Activated effector memory CD4-positive, alpha-beta T cell treated with Interleukin-2 at 50 U/mL for 16 hours (primary cell): ENCODE measurements around the gene TOR4A.

Experiments
- DNase-seq: peaks from one replicate; pipeline ENCODE4 v3.0.0-alpha.2; 2020

Gene TOR4A

DNA sequence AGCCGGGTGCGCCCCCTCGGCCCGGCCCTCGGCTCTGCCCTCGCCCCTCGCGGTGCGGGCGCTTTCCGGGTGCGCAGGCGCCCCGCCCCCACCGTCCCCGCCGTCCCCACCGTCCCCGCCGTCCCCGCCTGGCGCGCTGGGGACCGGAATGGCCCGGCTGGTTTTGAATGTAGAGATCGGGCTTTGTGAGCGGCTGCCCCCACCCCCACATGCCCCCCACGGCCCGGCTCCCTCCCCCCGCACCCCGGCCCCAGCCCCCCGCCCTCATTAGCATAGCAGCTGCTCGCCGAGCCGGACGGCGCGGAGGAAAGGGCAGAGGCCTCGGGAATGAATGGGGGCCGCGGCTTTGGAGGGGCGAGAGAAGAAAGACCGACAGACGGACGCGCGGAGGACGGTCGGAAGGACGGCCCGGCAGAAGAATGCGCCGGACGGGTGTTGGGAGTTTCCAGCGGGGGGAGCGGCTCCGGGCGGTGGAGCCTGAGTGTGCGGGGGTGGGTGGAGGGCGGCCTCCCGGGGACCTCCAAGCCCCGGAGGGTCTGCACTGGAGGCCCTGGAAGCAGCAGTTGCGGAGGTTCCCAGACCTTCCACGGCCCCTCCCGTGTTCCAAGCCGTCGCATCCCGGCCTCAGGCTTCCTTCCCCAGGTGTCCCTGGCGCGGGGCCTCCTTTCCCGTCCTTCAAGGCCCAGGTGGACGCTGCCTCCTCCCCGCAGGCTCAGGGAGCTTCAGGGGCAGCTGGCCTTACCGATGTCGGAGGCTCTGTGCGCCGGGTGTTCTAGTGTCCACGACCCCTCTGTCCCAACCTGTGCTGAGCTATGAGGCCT, 18.5 kb downstream of the TOR4A start:
- DNase-seq = no peak

DNA sequence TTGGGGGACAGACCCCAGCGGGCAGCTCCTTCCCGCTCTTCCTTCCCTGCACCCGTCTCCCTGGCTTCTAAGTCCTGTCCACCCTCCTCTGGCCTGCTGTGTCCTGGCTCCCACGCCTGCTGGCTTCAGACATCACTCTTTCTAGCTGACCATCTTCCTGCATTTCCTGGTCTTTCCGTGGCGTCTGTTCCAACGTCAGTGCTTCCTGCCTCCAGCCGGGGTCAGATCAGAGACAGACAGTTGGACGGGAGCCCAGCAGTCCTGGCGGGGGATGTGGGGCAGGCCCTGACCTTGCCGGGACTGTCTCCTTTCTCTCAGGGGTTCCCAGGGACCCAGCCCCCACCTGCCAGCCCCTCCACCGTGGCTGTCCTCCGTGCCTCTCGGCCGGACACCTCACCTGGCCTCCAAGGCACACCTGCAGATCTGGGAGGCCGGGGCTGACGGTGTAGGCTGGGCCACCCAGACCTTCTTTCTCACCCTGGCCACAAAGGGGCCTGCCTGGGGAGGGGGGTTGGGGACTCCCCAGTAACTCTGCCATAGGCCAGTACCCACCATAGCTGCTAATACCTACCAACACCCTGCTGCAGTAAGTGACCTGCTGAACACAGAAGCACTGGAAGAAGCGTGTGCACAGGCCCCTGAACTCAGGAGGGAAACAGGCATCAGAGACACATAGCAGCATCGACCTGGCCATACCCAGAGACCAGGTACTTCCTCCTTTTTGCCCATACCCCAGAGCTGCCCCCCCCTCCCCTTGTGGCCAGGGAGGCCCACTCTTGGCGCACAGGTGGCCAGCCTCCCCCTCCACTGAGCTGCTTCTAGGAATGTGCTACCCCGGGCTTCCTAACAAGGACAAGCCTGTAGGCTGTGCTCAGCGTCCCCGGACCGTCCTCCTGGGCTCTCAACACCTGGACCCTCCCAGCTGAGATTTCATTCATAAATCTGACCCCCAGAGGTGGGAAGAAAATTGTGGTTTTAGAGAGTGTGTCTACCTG, 19.4 kb downstream of the TOR4A start:
- no peak for DNase-seq

DNA sequence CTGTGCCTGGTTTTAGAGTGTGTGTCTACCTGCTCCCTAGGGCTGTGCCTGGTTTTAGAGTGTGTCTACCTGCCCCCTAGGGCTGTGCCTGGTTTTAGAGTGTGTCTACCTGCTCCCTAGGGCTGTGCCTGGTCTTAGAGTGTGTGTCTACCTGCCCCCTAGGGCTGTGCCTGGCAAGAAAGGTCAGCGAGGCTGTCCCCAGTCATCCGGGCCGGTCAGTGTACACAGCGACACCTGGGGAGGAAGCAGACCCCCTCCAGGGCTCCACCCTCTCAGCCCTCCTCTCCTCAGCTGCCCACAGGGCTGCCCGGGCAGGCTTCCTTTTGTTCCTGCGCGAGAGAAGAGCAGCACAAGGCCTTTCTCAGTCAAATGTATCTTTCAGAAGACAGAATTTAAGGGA, 20.4 kb downstream of the TOR4A start:
- DNase-seq = no peak

DNA sequence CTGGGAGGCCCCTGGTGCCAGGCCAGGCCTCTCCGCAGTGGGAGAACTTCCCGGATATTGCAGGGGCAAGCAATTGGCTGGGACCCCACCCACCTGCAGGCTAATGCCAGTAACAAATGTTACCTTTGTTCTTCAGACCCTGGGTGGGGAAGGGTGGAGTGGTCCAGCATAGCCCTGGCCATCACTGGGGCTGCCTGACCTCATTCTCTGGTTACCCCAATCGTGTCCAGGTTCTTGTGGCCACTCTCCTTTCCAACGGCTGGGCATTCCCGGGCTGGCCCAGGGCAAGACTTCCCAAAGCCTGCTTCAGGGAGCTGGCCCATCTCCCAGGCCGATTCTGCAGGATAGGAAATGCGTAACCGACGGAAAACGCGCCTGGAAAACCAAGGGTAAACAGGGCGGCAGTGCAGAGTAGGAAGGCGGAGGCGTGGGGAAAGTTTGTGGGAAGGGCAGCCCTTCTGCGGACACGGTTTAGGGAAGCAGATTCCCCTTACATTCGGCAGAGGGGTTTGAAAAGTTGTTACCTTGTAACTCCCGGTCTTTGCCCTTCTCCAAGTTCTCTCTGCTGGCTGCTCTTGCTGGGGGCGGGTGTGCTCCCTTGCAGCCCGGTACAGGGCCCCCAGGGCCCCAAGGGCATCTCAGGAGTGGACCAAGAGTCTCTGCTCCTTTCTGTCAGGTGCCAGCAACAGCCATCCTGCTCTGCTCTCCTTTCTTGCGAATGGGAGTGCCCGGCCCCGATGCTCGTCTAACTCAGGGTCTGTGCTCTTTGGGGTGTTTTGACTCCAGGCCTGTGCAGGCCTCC, 21.1 kb downstream of the TOR4A start:
- no peak for DNase-seq

DNA sequence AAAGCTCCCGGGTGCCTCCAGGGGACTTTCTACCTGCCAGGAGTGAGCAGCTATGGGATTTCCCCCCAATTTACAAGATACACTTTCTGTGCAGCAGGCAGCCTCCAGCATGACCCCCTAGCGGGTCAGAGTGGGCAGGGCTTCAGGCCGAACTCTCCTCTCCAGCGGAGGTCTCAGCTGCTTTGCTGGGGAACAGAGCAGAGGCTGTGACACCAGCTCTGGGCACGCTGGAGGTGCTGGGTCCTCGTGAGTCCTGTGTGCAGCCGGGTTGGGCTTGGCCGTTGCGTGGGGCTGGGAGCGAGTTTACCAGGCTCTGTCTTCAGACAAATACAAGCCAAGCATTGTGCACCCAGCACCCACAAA, 21.7 kb downstream of the TOR4A start:
- no peak for DNase-seq

DNA sequence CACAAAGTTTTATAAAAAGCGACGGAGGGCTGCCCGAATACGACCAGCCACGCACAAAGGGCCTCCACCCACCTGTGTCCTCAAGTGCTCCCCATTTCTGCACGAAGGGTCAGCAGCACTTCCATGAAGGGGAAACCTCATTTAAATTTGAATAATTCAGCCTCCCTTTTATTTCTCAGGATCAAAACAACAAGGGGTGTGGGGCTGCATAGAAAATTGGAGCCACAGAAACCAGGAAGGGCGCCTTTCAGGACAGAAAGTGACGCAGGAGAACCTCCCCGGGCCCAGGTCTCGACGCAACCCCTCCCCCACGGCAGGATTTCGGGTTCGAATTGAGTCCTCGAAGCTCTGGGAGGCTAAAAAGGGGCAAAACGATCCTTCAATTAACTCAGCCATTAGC, 22.4 kb downstream of the TOR4A start:
- DNase-seq = no peak

DNA sequence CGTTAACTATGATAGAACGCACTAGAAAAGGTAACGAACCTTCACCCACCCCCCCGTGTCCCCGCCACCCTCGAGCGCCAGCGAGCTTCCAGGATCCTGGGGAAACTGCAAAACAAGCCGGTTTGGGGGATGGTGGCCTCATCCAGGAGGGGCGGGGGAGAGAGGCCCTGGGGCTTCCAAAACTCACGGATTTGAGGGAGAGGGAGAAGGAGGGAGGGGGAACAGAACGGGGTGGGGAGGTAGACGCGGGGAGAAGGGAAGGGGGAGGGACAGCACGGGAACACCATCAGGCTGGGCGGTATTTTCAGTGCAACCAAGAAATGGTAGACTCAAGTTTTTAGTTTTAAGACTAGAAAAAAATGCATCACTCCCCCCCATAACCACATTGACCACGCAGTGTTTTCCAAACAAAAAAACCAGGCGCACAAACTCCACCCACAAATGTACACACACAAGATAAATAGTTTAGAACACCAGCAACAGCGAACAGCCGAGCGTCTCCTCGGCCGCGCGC, 23.1 kb downstream of the TOR4A start:
- no peak for DNase-seq

DNA sequence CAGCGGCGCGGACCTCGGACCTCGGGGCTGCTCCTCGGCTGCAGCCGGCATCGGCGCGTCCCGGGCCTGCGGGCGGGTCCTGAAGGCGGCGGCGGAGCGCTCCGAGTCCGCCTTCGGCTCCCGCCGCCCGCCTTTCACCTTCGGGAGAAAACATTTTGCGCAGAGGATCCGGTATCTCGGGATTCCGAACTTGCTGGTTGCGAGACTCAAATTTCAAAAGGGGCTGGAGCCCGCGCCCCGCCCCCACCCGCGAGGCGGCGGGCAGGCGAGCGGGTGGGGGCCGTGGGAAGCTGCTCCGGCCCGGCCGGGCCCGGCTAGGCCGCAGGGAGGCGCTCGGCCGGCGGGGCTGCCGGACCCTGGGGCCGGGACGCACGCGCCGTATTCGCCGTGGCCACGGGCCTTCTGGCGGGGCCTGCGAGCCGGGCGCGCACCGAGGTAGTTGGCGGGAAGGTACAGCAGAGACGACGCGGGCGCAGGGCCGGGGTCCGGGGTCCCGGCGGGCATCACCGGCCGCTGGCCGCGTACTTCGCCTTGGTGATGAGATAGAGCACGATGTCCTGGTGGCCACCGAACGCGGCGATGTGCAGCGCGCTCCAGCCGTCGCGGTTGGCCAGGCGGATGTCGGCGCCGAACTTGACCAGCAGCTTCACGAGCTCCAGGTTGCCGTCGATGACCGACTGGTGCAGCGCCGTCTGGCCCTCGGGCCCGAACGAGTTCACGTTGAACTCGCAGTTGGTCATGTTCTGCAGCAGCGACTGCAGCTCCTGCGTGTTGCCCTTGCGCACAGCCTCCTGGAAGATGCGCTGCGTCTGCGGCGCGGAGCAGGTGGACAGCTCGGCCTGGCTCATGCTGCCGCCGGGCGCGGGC, 23.8 kb downstream of the TOR4A start:
- no peak for DNase-seq

DNA sequence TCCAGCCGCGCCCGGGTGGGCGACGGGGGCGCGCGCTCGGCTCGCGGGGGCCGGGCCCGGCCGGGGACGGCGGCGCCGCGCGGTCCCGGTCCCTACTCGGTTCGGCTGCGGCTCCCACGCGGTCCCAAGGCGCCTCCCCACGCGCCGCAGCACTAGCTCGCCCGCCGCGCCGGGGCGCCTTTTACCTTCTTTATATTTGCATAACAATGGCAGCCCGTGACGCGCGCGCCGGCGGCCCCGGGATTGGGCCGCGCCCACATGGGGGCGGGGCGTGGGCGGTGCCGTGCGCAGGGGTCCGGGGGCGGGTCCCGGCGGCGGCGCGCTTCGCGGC, 24.6 kb downstream of the TOR4A start, which contains the start of gene NRARP:
NRARP (minus strand) TSS at position 154 of the 331 bp plus-strand sequence. CDS start 343 bp downstream, outside the sequence.
- DNase-seq = peak; percentile 83

DNA sequence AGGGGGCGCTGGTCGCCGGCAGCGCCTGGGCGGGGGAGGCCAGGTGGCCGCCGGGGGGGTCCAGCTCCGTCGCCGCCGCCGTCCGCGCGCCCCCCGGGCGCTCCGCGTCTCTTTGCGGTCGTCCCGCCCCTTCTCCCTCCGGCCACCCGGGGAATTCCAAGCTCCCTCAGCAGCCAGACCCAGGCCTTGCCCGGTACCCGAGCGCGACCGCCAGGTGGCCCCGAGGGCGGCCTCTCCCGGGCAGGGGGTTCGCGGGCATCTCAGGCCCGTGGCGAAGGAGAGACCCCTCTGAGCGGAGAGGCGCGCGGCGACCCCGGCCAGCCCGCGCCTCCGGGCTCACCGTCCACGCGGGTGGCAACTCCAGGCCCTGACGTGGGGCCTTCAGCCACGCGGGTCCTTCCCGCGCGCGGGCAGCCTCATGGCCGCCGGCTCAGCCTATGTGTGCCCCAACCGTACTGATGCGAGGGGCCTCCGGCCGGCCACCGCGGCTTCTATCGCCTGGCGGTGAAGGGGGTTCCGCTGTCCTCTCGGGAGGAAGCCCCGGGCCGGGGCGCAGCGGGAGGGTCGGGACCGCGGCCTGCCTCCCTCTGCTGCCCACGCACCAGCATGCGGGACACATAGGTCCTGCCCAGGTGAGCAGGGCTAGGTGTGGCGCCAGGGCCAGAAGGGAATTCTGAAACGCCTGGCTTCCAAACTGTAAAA, 25.1 kb downstream of the TOR4A start:
- no peak for DNase-seq

DNA sequence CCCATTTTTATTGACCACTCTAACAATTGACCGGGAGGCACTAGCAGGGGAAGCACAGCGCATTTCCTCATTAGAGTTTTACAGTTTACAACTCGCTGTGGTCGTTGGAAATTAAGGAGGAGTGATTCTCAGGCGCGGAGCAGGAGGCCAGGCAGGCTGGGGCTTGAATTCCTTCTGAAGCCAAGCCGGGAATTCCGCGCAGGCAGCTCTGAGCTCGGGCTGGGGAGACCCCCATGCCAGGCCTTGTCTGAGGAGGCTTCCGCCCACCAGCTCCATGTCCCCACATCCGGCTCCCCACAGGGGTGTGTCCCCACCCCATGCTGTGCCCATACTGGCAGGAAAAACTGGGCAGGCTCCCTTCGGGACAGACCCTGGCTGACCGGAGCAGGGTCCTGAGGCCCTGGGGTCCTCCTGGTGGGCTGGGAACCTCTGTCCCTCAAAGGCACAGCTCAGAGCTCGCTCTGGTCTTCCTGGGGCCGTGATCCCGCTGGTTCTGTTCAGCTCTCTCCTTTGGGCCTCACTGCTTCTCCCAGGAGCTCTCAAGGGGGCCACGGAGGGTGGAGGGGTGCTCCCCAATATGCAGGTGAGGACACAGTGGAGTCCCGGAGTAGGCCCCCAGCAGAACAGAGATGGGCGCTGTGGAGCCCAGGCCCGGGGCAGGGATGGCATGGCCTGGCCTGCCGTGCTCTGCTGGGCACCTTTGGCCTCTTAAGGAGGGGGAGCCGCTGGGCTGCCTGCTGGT, 25.8 kb downstream of the TOR4A start:
- no peak for DNase-seq

DNA sequence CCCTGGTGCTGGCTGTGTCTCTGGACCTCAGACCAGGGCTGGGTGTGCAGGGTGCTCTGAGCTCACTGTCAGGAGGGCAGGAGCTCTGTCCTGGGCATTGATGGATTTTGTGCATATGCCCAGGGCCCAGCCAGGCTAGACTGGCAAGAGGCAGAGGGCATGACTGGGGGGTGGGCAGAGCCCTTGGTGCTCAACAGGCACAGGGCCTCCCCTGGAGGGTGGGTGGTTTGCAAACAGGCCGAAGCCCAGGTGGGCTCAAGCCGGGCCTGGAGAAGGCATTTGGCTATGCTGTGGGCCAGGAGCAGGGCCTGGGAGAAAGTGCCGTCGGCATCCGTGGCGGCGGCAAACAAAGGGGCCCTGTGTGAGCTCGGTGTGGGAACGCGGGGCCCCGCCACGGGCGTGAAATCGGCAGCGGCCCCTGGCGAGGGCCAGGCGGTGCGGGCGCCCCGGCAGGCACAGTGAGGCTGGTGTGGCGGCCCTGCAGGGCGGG, 26.4 kb downstream of the TOR4A start:
- no peak for DNase-seq

DNA sequence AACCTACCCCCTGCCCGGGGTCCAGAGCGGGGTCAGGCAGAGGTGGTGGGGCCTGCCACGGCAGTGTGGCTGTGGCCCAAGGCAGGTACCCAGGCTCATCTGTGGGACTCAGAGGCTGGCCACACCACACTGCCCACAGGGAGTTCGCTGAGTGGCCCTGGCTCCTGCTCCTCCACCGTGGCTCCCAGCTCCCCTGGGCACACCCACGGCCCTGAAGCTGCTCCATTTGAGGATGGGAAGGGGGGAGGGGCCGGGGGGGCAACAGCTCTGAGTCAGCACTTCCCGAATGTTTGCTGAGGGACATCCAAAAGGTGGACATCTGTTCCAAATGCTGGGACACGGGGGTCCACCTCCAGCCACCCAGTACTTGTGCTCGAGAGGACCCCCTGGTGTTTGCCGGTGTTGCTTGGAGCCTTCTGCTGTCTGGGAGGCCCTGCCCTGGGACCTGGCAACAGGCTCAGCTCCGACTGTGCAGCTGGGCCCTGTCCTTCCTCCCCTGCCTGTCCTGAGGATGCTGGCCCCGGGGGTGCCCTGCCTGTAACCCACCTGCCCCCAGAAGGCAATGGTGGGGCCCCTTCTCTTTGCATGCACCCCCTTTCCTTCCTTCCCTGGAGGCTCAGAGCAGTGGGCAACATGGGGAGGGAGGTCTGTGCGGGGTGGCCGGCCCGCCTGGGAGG, 27.0 kb downstream of the TOR4A start:
- DNase-seq = no peak

DNA sequence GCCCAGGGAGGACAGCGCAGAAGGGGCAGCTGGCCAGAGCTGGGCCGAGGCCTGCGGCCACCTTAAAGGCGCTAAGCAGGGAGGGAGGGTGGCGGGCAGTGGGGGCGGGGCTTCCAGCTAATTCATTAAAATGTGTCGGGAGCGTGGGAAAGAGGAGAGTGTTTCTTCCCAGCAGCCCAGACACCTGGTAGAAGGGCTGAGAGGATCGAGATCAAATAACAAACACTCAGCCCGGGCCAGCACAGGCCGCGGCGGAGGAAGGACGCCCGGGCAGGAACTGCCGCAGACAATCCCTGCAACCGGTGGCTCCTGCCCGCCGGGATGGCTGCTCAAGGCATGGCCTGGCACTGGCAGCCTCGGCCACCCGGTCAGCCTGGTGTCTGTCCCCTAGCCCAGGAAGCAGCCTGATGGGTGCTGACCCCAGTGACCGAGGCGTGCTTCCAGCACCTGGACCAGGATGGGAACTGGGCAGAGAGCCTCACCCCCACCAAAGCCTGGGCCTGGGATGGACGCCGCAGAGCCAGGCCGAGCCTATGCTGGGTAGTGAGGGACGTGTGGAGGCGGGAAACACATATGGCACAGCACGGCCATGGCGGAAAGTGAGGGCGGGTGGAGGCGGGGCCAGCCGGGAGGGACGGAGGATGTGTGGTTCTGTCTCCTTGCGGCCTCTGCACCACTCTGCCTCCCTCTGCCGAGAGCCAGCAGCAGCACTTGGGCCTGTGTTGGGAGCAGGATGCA, 27.7 kb downstream of the TOR4A start:
- peak; percentile 49 for DNase-seq

DNA sequence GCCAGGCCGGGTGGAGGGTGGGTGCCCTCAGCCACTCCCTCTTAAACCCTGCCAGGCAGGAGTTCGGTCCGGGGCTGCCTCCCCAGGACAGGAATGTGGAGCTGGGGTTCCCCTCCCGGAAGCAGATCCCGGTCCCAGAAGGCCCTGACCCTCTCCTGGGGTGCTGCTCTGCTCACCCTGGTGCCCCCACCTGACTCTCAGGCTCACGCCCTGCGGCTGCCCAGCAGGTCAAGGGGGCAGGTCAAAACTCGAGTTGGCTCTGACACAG, 28.2 kb downstream of the TOR4A start:
- no peak for DNase-seq

DNA sequence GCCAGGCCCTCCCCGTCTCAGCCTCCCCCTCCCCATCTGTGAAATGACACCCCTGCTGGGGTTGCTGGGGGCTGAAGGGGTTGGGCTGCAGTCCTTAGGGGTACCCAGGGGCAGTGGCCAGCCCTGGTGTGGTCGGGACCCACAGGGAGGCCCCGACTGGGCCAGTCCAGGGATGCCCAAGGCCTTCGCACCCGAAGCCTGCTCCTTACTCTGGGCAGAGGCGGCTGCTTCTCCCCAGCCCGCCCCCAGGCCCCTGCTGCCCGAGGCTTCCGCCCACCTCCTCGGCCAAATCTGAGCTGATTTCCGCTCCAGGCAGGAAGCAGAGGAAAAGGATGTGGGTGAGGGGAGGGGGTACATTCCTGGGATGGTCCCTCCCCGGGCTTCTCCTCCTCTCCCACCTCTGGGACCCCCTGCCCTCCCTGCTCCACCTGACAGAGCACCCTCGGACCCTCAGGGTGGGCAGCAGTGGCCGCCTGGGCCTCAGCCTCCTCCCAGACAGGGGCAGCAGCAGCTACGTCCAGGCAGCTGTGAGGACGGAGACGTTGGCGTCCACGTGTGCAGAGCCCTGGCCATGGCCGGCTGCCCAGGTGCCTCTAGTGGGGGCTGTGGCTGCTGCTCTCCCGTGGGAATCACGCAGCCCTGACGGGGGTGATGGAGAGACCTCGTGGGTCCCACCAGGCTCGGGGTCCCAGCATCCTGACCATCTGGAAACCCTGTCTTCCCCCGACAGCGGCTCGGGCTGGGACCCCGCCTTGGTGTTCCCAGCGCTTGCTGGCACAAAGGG, 28.7 kb downstream of the TOR4A start:
- no peak for DNase-seq

DNA sequence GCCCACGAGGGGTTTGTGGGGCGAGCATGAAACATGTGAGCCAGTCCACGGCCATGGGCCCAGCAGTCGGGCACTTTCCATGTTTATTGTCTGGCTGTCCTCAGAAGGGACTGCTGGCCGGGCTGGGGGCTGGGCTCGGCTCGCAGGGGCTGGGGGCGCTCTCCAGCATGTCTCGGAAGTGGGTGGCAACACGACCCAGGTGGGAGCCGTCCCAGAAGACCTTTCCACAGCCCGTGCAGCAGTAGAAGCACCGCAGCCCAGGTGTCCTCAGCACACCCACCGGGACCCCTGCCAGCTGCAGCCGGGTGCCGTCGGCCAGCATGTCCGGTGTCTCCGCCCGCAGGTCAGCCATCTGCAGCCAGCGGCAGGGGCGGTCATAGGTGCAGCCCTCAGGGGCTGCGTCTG, 29.3 kb downstream of the TOR4A start:
- DNase-seq = no peak
